Peyer's patch (tissue), 4 donors: Measurements from ENCODE around the gene AIPL1.

Source experiments
- CTCF ChIP-seq, 6 experiments: fragments of 450-650 bp in 4 of 6; fragments of 200-600 bp in 2 of 6; sonication (generic) in 1 of 6; IDR thresholded peaks; one replicate each; pipeline ENCODE4 v1.5.1; 2017 to 2019; ENCODE audit warnings: antibody characterized with exemption in 6 of 6, mild to moderate bottlenecking in 3 of 6, moderate library complexity in 1 of 6
- POLR2A ChIP-seq, 2 donors: fragments of 450-650 bp; IDR thresholded peaks; one replicate each; pipeline ENCODE4 v1.5.1; 2017; ENCODE audit warnings: antibody characterized with exemption in 2 of 2, mild to moderate bottlenecking in 2 of 2, moderate library complexity in 2 of 2

- TF ChIP-seq CTCF (IDR thresholded peaks at IDR 0.05) (peak; percentile 61 to 95 (median 83)), POLR2A (IDR thresholded peaks at IDR 0.05) (no peak)
Observed at GRCh38 chr17:6473128-6473767, 38.3 kb upstream of the AIPL1 start.
